Neural cell (in vitro differentiated cells): ENCODE results near the gene ZNRD2. TPM values are rescaled to one million over a fixed set of nuclear protein-coding genes. Genes with fewer than 3 reads are reported as not detected.

Experiments
- H2AFZ ChIP-seq: fragments of 200-600, 300-800 bp; sonication (generic), shearing (Covaris generic); 2 replicates; pipeline ENCODE4 v1.6.0; 2014; ENCODE audit warnings: low read depth, mild to moderate bottlenecking, antibody characterized with exemption, low read length, moderate library complexity
- H3F3A ChIP-seq: fragments of 200-600 bp; shearing (Covaris generic); 2 replicates; pipeline ENCODE4 v1.6.1; 2016; ENCODE audit warnings: mild to moderate bottlenecking, moderate library complexity, mixed read lengths, antibody characterized with exemption, low read length; ENCODE audit not compliant: insufficient read depth, poor library complexity, severe bottlenecking
- H3K27ac ChIP-seq: fragments of 200-600, 300-800 bp; sonication (generic), shearing (Covaris generic); 2 replicates; pipeline ENCODE4 v1.5.1; 2014; ENCODE audit warnings: mild to moderate bottlenecking, low read length, moderate library complexity
- H3K27me3 ChIP-seq: fragments of 300-800, 200-600 bp; sonication (generic), shearing (Covaris generic); 2 replicates; pipeline ENCODE4 v1.6.0; 2014; ENCODE audit warnings: mild to moderate bottlenecking, low read depth, low read length, moderate library complexity; ENCODE audit not compliant: insufficient read depth
- H3K36me3 ChIP-seq: fragments of 300-800, 200-600 bp; sonication (generic), shearing (Covaris generic); 2 replicates; pipeline ENCODE4 v1.5.1; 2014; ENCODE audit warnings: mild to moderate bottlenecking, antibody characterized with exemption, low read length, moderate library complexity; ENCODE audit not compliant: insufficient read depth
- H3K4me2 ChIP-seq: fragments of 300-800, 200-600 bp; sonication (generic), shearing (Covaris generic); 2 replicates; pipeline ENCODE4 v1.6.0; 2014; ENCODE audit warnings: mild to moderate bottlenecking, low read length
- H3K4me3 ChIP-seq: fragments of 300-800, 200-600 bp; sonication (generic), shearing (Covaris generic); 2 replicates; pipeline ENCODE4 v1.5.1; 2014; ENCODE audit warnings: mild to moderate bottlenecking, low read length, moderate library complexity
- H3K79me2 ChIP-seq: fragments of 200-600 bp; shearing (Covaris generic); replicated peaks from 2 replicates; pipeline ENCODE4 v1.6.0; 2014; ENCODE audit warnings: mild to moderate bottlenecking, low read length, moderate library complexity; ENCODE audit not compliant: insufficient read depth
- H3K9ac ChIP-seq: fragments of 300-800, 200-600 bp; sonication (generic), shearing (Covaris generic); 2 replicates; pipeline ENCODE4 v1.6.1; 2016; ENCODE audit warnings: mild to moderate bottlenecking, low read length, mixed read lengths
- H3K9me2 ChIP-seq: fragments of 200-600 bp; shearing (Covaris generic); 2 replicates; pipeline ENCODE4 v1.6.1; 2016; ENCODE audit warnings: mild to moderate bottlenecking, low read length, mixed read lengths; ENCODE audit not compliant: insufficient read depth
- H3K9me3 ChIP-seq: fragments of 200-600, 300-800 bp; sonication (generic), shearing (Covaris generic); 2 replicates; pipeline ENCODE4 v1.6.1; 2016; ENCODE audit warnings: mild to moderate bottlenecking, mixed run types, low read length, moderate library complexity, mixed read lengths
- H4K20me1 ChIP-seq: fragments of 200-600 bp; shearing (Covaris generic); 2 replicates; pipeline ENCODE4 v1.6.1; 2016; ENCODE audit warnings: mild to moderate bottlenecking, mixed run types; ENCODE audit not compliant: insufficient read depth
- EP300 ChIP-seq: fragments of 450-650 bp; conservative IDR thresholded peaks from 2 replicates; pipeline ENCODE4 v1.6.1; 2014; ENCODE audit warnings: antibody characterized with exemption, mild to moderate bottlenecking, moderate library complexity; ENCODE audit not compliant: poor library complexity, severe bottlenecking
- EZH2 ChIP-seq: fragments of 200-600, 300-800 bp; shearing (Covaris generic), sonication (generic); IDR thresholded peaks from 2 replicates; pipeline ENCODE4 v1.6.1; 2014; ENCODE audit warnings: antibody characterized with exemption, low read length, borderline replicate concordance, mild to moderate bottlenecking; ENCODE audit not compliant: insufficient read depth, poor library complexity, severe bottlenecking
- MXI1 ChIP-seq: fragments of 450-650 bp; conservative IDR thresholded peaks from 2 replicates; pipeline ENCODE4 v1.6.1; 2014; ENCODE audit warnings: antibody characterized with exemption, mild to moderate bottlenecking; ENCODE audit not compliant: poor library complexity, severe bottlenecking
- POLR2AphosphoS5 ChIP-seq: IDR thresholded peaks from 2 replicates; pipeline ENCODE4 v1.6.1; 2012
- RAD21 ChIP-seq: fragments of 450-650 bp; conservative IDR thresholded peaks from 2 replicates; pipeline ENCODE4 v1.6.1; 2014; ENCODE audit warnings: antibody characterized with exemption, mild to moderate bottlenecking, moderate library complexity
- REST ChIP-seq: IDR thresholded peaks from 2 replicates; pipeline ENCODE4 v1.6.1; 2012; ENCODE audit warnings: borderline replicate concordance
- SMC3 ChIP-seq: fragments of 450-650 bp; conservative IDR thresholded peaks from 2 replicates; pipeline ENCODE4 v1.6.1; 2014; ENCODE audit warnings: antibody characterized with exemption, mild to moderate bottlenecking, moderate library complexity; ENCODE audit not compliant: poor library complexity
- TAF1 ChIP-seq: IDR thresholded peaks from 2 replicates; pipeline ENCODE4 v1.6.1; 2012; ENCODE audit warnings: low read depth
- polyA plus RNA-seq: library from polyadenylated mRNA; depleted of rRNA; stranded (reverse); fragments of >200 nt; gene quantifications from 2 replicates; pipeline ENCODE4 v1.2.3, GENCODE V29; 2014
- TF ChIP-seq, protein P1 (sequence below): fragments of 450-650 bp; IDR thresholded peaks from 2 replicates; pipeline ENCODE4 v1.5.1; 2014; ENCODE audit warnings: antibody characterized with exemption, mild to moderate bottlenecking, moderate library complexity; ENCODE audit not compliant: poor library complexity, severe bottlenecking

The ZNRD2 gene
- polyA plus RNA-seq, 1 donor from 2014 or later: 36.2 TPM

GRCh38 chr11:65574109-65574810 is 4.0 kb downstream of the ZNRD2 start:
- Histone ChIP-seq H3K27ac (peak overlapping the region; percentile 44), H3K4me3 (peak overlapping the region; percentile 82), H3K9me3 (no peaks in the 10 kb centered on the region), H3K4me2 (peak overlapping the region; percentile 88), H4K20me1 (peaks cover 15% of the 10 kb centered on the region), H3K9me2 (no peaks in the 10 kb centered on the region), H3K9ac (peak overlapping the region; percentile 91), H3K79me2 (peaks cover 40% of the 10 kb centered on the region), H3K36me3 (no peaks in the 10 kb centered on the region), H3K27me3 (peaks cover 7% of the 10 kb centered on the region), H2AFZ (no peak overlapping the region), H3F3A (peaks cover 6% of the 10 kb centered on the region)
- TF ChIP-seq TAF1: no peak
- TF ChIP-seq RAD21: peak; percentile 39
- TF ChIP-seq MXI1: peak; percentile 23
- no peak for TF ChIP-seq POLR2AphosphoS5
- TF ChIP-seq EP300: no peak
- TF ChIP-seq SMC3: peak; percentile 60
- TF ChIP-seq EZH2: no peak
- TF ChIP-seq, protein P1, sequence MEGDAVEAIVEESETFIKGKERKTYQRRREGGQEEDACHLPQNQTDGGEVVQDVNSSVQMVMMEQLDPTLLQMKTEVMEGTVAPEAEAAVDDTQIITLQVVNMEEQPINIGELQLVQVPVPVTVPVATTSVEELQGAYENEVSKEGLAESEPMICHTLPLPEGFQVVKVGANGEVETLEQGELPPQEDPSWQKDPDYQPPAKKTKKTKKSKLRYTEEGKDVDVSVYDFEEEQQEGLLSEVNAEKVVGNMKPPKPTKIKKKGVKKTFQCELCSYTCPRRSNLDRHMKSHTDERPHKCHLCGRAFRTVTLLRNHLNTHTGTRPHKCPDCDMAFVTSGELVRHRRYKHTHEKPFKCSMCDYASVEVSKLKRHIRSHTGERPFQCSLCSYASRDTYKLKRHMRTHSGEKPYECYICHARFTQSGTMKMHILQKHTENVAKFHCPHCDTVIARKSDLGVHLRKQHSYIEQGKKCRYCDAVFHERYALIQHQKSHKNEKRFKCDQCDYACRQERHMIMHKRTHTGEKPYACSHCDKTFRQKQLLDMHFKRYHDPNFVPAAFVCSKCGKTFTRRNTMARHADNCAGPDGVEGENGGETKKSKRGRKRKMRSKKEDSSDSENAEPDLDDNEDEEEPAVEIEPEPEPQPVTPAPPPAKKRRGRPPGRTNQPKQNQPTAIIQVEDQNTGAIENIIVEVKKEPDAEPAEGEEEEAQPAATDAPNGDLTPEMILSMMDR: peak; percentile 76
- no peak for TF ChIP-seq REST

- H3K9ac ChIP-seq: peak overlapping the region; percentile 34
Measured at GRCh38 chr11:65574811-65575567, 4.7 kb downstream of the ZNRD2 start.

More at GRCh38 chr11:65574811-65575567, 4.7 kb downstream of the ZNRD2 start:
- H3K27me3 ChIP-seq: peaks cover 7% of the 10 kb centered on the region
- peaks cover 15% of the 10 kb centered on the region for H4K20me1 ChIP-seq
- H3K9me2 ChIP-seq: no peaks in the 10 kb centered on the region
- H3K36me3 ChIP-seq: no peaks in the 10 kb centered on the region
- H3K9me3 ChIP-seq: no peaks in the 10 kb centered on the region
- H3K27ac ChIP-seq: no peak overlapping the region
- H3K4me3 ChIP-seq: peak overlapping the region; percentile 82
- H2AFZ ChIP-seq: no peak overlapping the region
- H3K79me2 ChIP-seq: peaks cover 40% of the 10 kb centered on the region
- TF ChIP-seq RAD21: no peak
- no peaks in the 10 kb centered on the region for H3F3A ChIP-seq
- no peak overlapping the region for H3K4me2 ChIP-seq
